ENCODE results near the gene WARS2. TPM values are rescaled to one million over a fixed set of nuclear protein-coding genes. Genes with fewer than 3 reads are reported as not detected.
A peak's percentile ranks its signal among the peaks of the same experiment; 100 is the strongest.

Gene WARS2
- total RNA-seq, 4 donors from 2014 or later: 5.8 to 16.5 (median 6.5) TPM

- Histone ChIP-seq H3K9me3 (no peaks in the 10 kb centered on the region), H3K27me3 (no peaks in the 10 kb centered on the region), H3K4me3 (peak overlapping the region in 1 of 4 donors; percentile 76), H3K36me3 (no peaks in the 10 kb centered on the region), H3K27ac (peak overlapping the region in 1 of 4 donors; percentile 96), H3K4me1 (peaks cover 24 to 34% of the 10 kb centered on the region in 2 donors)
- ATAC-seq: no peak
- intact Hi-C loops (cut with DNase I; ENCODE audit: low total_unique reads): loop anchor here (10.0 kb wide), 1 partner anchor 533 kb away; no protein-coding TSS in a partner anchor
- in situ Hi-C loops (cut with MboI; ENCODE audit: low sequenced_read_pairs in 4 of 4): no loop called here
- no peak for DNase-seq
- TF ChIP-seq POLR2A (IDR thresholded peaks at IDR 0.05) (no peak), CTCF (IDR thresholded peaks at IDR 0.05 in 4 of 5, conservative IDR thresholded peaks at IDR 0.05 in 1 of 5) (no peak)
Observed at GRCh38 chr1:119141660-119142059, 1.2 kb upstream of the WARS2 start.

- peaks cover 24 to 29% of the 10 kb centered on the region in 2 donors for H3K4me1 ChIP-seq
- no peaks in the 10 kb centered on the region for H3K36me3 ChIP-seq
- H3K9me3 ChIP-seq: no peaks in the 10 kb centered on the region
- peak overlapping the region; percentile 88 to 96 (median 94) for H3K27ac ChIP-seq
- DNase-seq (peak in 1 of 2 donors; percentile 25), ATAC-seq (peak in 1 of 2 donors; percentile 1)
- intact Hi-C loops (cut with DNase I; ENCODE audit: low total_unique reads): loop anchor here (10.0 kb wide), 1 partner anchor 534 kb away; no protein-coding TSS in a partner anchor
- no peak for TF ChIP-seq CTCF (IDR thresholded peaks at IDR 0.05 in 4 of 5, conservative IDR thresholded peaks at IDR 0.05 in 1 of 5)
- no peak for TF ChIP-seq POLR2A (IDR thresholded peaks at IDR 0.05)
- H3K27me3 ChIP-seq: no peaks in the 10 kb centered on the region
- in situ Hi-C loops (cut with MboI; ENCODE audit: low sequenced_read_pairs in 4 of 4): no loop called here
- H3K4me3 ChIP-seq: peak overlapping the region; percentile 75 to 79 (median 78)
Observed at GRCh38 chr1:119141020-119141424, 569 bp upstream of the WARS2 start.

GRCh38 chr1:119139857-119140176 is 636 bp downstream of the WARS2 start:
- TF ChIP-seq CTCF (IDR thresholded peaks at IDR 0.05 in 4 of 5, conservative IDR thresholded peaks at IDR 0.05 in 1 of 5): no peak
- no peak for TF ChIP-seq POLR2A (IDR thresholded peaks at IDR 0.05)
- Histone ChIP-seq H3K27ac (peak overlapping the region; percentile 88 to 96 (median 94)), H3K4me3 (peak overlapping the region; percentile 75 to 79 (median 78)), H3K36me3 (no peaks in the 10 kb centered on the region), H3K27me3 (no peaks in the 10 kb centered on the region), H3K9me3 (no peaks in the 10 kb centered on the region), H3K4me1 (peaks cover 24 to 29% of the 10 kb centered on the region in 2 donors)
- in situ Hi-C loops (cut with MboI; ENCODE audit: low sequenced_read_pairs in 4 of 4) (no loop called here), intact Hi-C loops (cut with DNase I; ENCODE audit: low total_unique reads) (loop anchor here (10.0 kb wide), 1 partner anchor 535 kb away; no protein-coding TSS in a partner anchor)
- no peak for DNase-seq
- peak; percentile 19 to 20 for ATAC-seq

- ATAC-seq (no peak), DNase-seq (no peak)
- Histone ChIP-seq H3K27ac (peak overlapping the region; percentile 88 to 96 (median 94)), H3K4me1 (peaks cover 24 to 29% of the 10 kb centered on the region in 2 donors), H3K4me3 (peak overlapping the region; percentile 75 to 79 (median 78)), H3K36me3 (no peaks in the 10 kb centered on the region), H3K27me3 (no peaks in the 10 kb centered on the region), H3K9me3 (no peaks in the 10 kb centered on the region)
- intact Hi-C loops (cut with DNase I; ENCODE audit: low total_unique reads) (no loop called here), in situ Hi-C loops (cut with MboI; ENCODE audit: low sequenced_read_pairs in 4 of 4) (no loop called here)
- no peak for TF ChIP-seq POLR2A (IDR thresholded peaks at IDR 0.05)
- TF ChIP-seq CTCF (IDR thresholded peaks at IDR 0.05 in 4 of 5, conservative IDR thresholded peaks at IDR 0.05 in 1 of 5): no peak
Observed at GRCh38 chr1:119139403-119139802, 1.1 kb downstream of the WARS2 start.

- no peak for TF ChIP-seq POLR2A (IDR thresholded peaks at IDR 0.05)
- no peak for TF ChIP-seq CTCF (IDR thresholded peaks at IDR 0.05 in 4 of 5, conservative IDR thresholded peaks at IDR 0.05 in 1 of 5)
- Histone ChIP-seq H3K4me1 (peaks cover 14 to 17% of the 10 kb centered on the region in 2 donors), H3K9me3 (no peaks in the 10 kb centered on the region), H3K4me3 (no peak overlapping the region), H3K27ac (no peak overlapping the region), H3K27me3 (no peaks in the 10 kb centered on the region), H3K36me3 (no peaks in the 10 kb centered on the region)
- ATAC-seq (no peak), DNase-seq (no peak)
- intact Hi-C loops (cut with DNase I; ENCODE audit: low total_unique reads) (no loop called here), in situ Hi-C loops (cut with MboI; ENCODE audit: low sequenced_read_pairs in 4 of 4) (no loop called here)
Observed at GRCh38 chr1:119136401-119136800, 4.1 kb downstream of the WARS2 start.

All from gastrocnemius medialis (tissue), 4 donors.